Endothelial cell of umbilical vein (primary cell): ENCODE data around the gene CACHD1. TPM values are rescaled to one million over a fixed set of nuclear protein-coding genes. Genes with fewer than 3 reads are reported as not detected.

Experiments
- BruUV-seq: library from RNA; stranded (reverse); fragments of 400-500 nt; replicated peaks from 2 replicates; lab custom pipeline; 2021; lab: Mats Ljungman, UMichigan
- CTCF ChIA-PET: fragments of 300-600, 350-600 bp; sonication (Branson Sonifier 250); formaldehyde crosslinking; loops from one replicate; lab custom pipeline; 2021; ENCODE audit warnings: antibody characterized with exemption, inconsistent platforms; lab: Charles Lee
- POLR2A ChIA-PET: fragments of 300-600, 350-600 bp; sonication (Branson Sonifier 250); formaldehyde crosslinking; loops from one replicate; lab custom pipeline; 2021; ENCODE audit warnings: antibody characterized with exemption, inconsistent platforms; lab: Charles Lee
- DNase-seq: peaks from one replicate; pipeline ENCODE4 v3.0.0-alpha.2; 2011; ENCODE audit warnings: low read depth, low spot score
- FAIRE-seq: peaks from 2 replicates; lab custom pipeline; 2011; peaks lifted over from hg19 to GRCh38; lab: Jason Lieb, UNC
- H2AFZ ChIP-seq: 2 replicates; pipeline ENCODE4 v1.6.0; 2012; ENCODE audit warnings: low read depth, low read length, control low read depth, inconsistent platforms
- H3K27ac ChIP-seq: 2 replicates; pipeline ENCODE4 v1.5.1; 2011; ENCODE audit warnings: low read depth, mild to moderate bottlenecking, control low read depth, low read length, moderate library complexity; ENCODE audit not compliant: insufficient read depth
- H3K27me3 ChIP-seq, 2 experiments: 2 replicates each; pipeline versions ENCODE4 v1.6.0 to v1.6.1; 2011; ENCODE audit warnings: low read length in 2 of 2, mixed read lengths in 1 of 2; ENCODE audit not compliant: control insufficient read depth in 2 of 2, insufficient read depth in 2 of 2
- H3K36me3 ChIP-seq, 2 experiments: 2 replicates in 1 of 2; 3 replicates in 1 of 2; pipeline ENCODE4 v1.5.1; 2011; ENCODE audit warnings: low read length in 2 of 2, mild to moderate bottlenecking in 1 of 2, moderate library complexity in 1 of 2; ENCODE audit not compliant: control insufficient read depth in 2 of 2, insufficient read depth in 2 of 2; ENCODE audit errors: extremely low read depth in 1 of 2
- H3K4me1 ChIP-seq: 3 replicates; pipeline ENCODE4 v1.5.1; 2011; ENCODE audit warnings: mild to moderate bottlenecking, low read length; ENCODE audit not compliant: control insufficient read depth, insufficient read depth; ENCODE audit errors: extremely low read depth
- H3K4me2 ChIP-seq: 2 replicates; pipeline ENCODE4 v1.6.1; 2011; ENCODE audit warnings: low read length, control low read depth, mixed read lengths; ENCODE audit not compliant: insufficient read depth
- H3K4me3 ChIP-seq, 3 experiments: fragments of 200-600 bp in 1 of 3; sonication (generic), shearing (Covaris generic) in 1 of 3; replicated peaks in 1 of 3; 2 replicates each; pipeline ENCODE4 v1.5.1; 2011 to 2016; ENCODE audit warnings: control low read depth in 3 of 3, low read length in 3 of 3, mild to moderate bottlenecking in 2 of 3, inconsistent platforms in 1 of 3, low read depth in 1 of 3, moderate library complexity in 1 of 3; ENCODE audit not compliant: insufficient read depth in 1 of 3
- H3K79me2 ChIP-seq: 2 replicates; pipeline ENCODE4 v1.6.0; 2012; ENCODE audit warnings: low read length, inconsistent platforms; ENCODE audit not compliant: control insufficient read depth, insufficient read depth
- H3K9ac ChIP-seq: replicated peaks from 2 replicates; pipeline ENCODE3; 2011; ENCODE audit warnings: low read length, control low read depth; ENCODE audit not compliant: insufficient read depth; ENCODE audit errors: extremely low read depth
- H3K9me1 ChIP-seq: replicated peaks from 3 replicates; pipeline ENCODE4 v1.6.0; 2011; ENCODE audit warnings: mild to moderate bottlenecking, low read length; ENCODE audit not compliant: control insufficient read depth, insufficient read depth; ENCODE audit errors: extremely low read depth
- H3K9me3 ChIP-seq: replicated peaks from 2 replicates; pipeline ENCODE4 v1.5.1; 2012; ENCODE audit warnings: low read length, inconsistent platforms; ENCODE audit not compliant: control insufficient read depth, insufficient read depth
- H4K20me1 ChIP-seq: replicated peaks from 2 replicates; pipeline ENCODE3; 2011; ENCODE audit warnings: mild to moderate bottlenecking, low read length; ENCODE audit not compliant: control insufficient read depth, insufficient read depth; ENCODE audit errors: extremely low read depth
- EZH2 ChIP-seq: IDR thresholded peaks from 2 replicates; pipeline ENCODE4 v1.6.1; 2012; ENCODE audit warnings: borderline replicate concordance, low read depth, mild to moderate bottlenecking, moderate library complexity, low read length, inconsistent platforms; ENCODE audit not compliant: severe bottlenecking
- FOS ChIP-seq: IDR thresholded peaks from 2 replicates; pipeline ENCODE4 v1.6.1; 2011; ENCODE audit warnings: mild to moderate bottlenecking, low read length, moderate library complexity, borderline replicate concordance; ENCODE audit not compliant: insufficient read depth
- GATA2 ChIP-seq: IDR thresholded peaks from 2 replicates; pipeline ENCODE4 v1.7.0; 2011; ENCODE audit warnings: low read depth, mild to moderate bottlenecking, moderate library complexity, mixed read lengths, low read length; ENCODE audit not compliant: insufficient read length, insufficient read depth
- JUN ChIP-seq: IDR thresholded peaks from 2 replicates; pipeline ENCODE4 v1.6.1; 2011; ENCODE audit warnings: borderline replicate concordance, low read depth; ENCODE audit not compliant: insufficient read length, insufficient read depth
- MAX ChIP-seq: IDR thresholded peaks from 2 replicates; pipeline ENCODE4 v1.6.1; 2011; ENCODE audit not compliant: insufficient read depth, insufficient read length
- MYC ChIP-seq: IDR thresholded peaks from one replicate; pipeline ENCODE4 v1.6.1; 2011; ENCODE audit warnings: mild to moderate bottlenecking, low read depth, low read length
- POLR2A ChIP-seq: IDR thresholded peaks from 2 replicates; pipeline ENCODE4 v1.6.1; 2012; ENCODE audit warnings: low read depth, mild to moderate bottlenecking, control low read depth, low read length
- POLR2AphosphoS5 ChIP-seq: IDR thresholded peaks from 2 replicates; pipeline ENCODE4 v1.6.1; 2012; ENCODE audit warnings: low read depth, mild to moderate bottlenecking, control low read depth, low read length, moderate library complexity; ENCODE audit not compliant: insufficient read depth
- dilution Hi-C: fragments of 300-500 bp; cut with MboI; formaldehyde crosslinking; loops from one replicate; pipeline ENCODE4 v1.15.0; 2019; ENCODE audit warnings: low sequenced_read_pairs; ENCODE audit not compliant: extremely low pct_ligation_motif_present
- intact Hi-C: fragments of 100-400 bp; cut with micrococcal nuclease; formaldehyde crosslinking; loops from one replicate; pipeline ENCODE4 v1.10.0; 2022
- polyA plus RNA-seq, 4 experiments: library from polyadenylated mRNA; depleted of rRNA in 3 of 4; stranded (reverse) in 3 of 4; unstranded in 1 of 4; fragments of >200 nt; gene quantifications; 2 replicates each; pipeline versions ENCODE4 v1.2.1 to v1.2.3, GENCODE V29; 2011 to 2012; ENCODE audit warnings: missing spikeins in 1 of 4
- total RNA-seq: library from RNA; stranded (reverse); gene quantifications from 2 replicates; pipeline ENCODE4 v1.2.3, GENCODE V29; 2021
- TF ChIP-seq, protein P1 (sequence below), 2 donors: IDR thresholded peaks; 1 replicate in 1 of 2; 2 replicates in 1 of 2; pipeline ENCODE4 v1.5.1; 2011; ENCODE audit warnings: low read length in 2 of 2, mild to moderate bottlenecking in 2 of 2, moderate library complexity in 2 of 2, control low read depth in 1 of 2, inconsistent platforms in 1 of 2, low read depth in 1 of 2; ENCODE audit not compliant: insufficient read depth in 1 of 2; ENCODE audit errors: extremely low read depth in 1 of 2

Gene CACHD1
- total and polyA plus RNA-seq, 2 donors (not counting 3 experiments of a cell fraction or from before 2014, with no cell fraction given): 3.6 to 9.3 TPM

DNA sequence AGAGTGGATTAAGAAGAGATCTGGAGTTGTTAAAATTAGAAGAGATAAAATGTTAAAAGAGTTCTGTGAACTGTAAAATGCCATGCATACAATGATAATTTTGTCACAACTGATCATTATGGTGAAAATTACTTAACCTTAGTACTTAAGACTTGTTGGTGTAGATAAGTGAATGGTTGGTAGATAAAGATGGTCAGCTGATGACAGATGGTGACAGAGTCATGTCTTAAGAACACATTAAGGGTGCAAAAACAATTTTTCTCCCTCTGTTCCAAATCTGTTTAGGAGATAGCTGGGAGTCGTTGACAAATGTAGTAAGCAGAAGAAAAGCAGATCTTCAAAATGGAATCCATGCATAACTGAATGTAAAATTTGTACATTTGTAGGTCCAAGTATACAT lies 18.5 kb upstream of the CACHD1 start:
- Histone ChIP-seq H3K4me1 (no peaks in the 10 kb centered on the region), H3K9me3 (no peaks in the 10 kb centered on the region), H3K4me2 (no peak overlapping the region), H3K79me2 (no peaks in the 10 kb centered on the region), H4K20me1 (no peaks in the 10 kb centered on the region), H3K27ac (no peak overlapping the region), H3K9ac (no peak overlapping the region), H3K36me3 (no peaks in the 10 kb centered on the region), H2AFZ (no peak overlapping the region), H3K9me1 (no peaks in the 10 kb centered on the region), H3K4me3 (no peak overlapping the region), H3K27me3 (peaks cover 0 to 4% of the 10 kb centered on the region in 2 experiments)
- intact Hi-C loops (no loop called here), dilution Hi-C loops (no loop called here)
- ChIA-PET POLR2A (no interaction called here), CTCF (interaction anchor here (1.0 kb wide), 1 partner anchor 9 kb away, joined by 4 read pairs; no protein-coding TSS in a partner anchor)
- DNase-seq (no peak), FAIRE-seq (no peak)
- no TSS peak for BruUV-seq
- TF ChIP-seq GATA2 (no peak), FOS (no peak), JUN (no peak), MAX (no peak)
- TF ChIP-seq, protein P1, sequence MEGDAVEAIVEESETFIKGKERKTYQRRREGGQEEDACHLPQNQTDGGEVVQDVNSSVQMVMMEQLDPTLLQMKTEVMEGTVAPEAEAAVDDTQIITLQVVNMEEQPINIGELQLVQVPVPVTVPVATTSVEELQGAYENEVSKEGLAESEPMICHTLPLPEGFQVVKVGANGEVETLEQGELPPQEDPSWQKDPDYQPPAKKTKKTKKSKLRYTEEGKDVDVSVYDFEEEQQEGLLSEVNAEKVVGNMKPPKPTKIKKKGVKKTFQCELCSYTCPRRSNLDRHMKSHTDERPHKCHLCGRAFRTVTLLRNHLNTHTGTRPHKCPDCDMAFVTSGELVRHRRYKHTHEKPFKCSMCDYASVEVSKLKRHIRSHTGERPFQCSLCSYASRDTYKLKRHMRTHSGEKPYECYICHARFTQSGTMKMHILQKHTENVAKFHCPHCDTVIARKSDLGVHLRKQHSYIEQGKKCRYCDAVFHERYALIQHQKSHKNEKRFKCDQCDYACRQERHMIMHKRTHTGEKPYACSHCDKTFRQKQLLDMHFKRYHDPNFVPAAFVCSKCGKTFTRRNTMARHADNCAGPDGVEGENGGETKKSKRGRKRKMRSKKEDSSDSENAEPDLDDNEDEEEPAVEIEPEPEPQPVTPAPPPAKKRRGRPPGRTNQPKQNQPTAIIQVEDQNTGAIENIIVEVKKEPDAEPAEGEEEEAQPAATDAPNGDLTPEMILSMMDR (IDR thresholded peaks at IDR 0.05; ENCODE audit: extremely low read depth in 1 of 2, insufficient read depth in 1 of 2, low read depth in 1 of 2, low read length in 2 of 2): no peak

DNA sequence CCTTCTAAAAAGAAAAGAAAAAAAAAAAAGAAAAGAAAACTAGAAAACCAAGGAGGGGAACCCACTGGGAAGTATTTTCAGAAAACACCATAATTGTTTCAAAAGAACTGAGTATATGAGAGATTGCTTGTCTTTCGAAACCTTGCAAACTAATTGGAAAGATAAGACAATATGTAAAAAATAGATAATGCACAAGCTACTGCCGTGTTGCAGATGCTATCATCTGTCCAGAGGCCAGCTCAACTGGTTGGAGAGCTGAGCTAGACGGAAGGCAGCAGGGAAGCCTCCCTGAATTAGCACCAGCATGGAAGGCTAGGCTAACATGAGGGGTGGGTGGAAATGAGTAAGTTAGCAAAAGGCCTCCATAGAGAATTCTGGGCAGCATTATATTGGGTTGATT lies 16.2 kb upstream of the CACHD1 start:
- no peak for FAIRE-seq

More for the DNA sequence above, 16.2 kb upstream of the CACHD1 start:
- dilution Hi-C loops: no loop called here
- H2AFZ ChIP-seq: no peak overlapping the region
- H3K9me1 ChIP-seq: no peaks in the 10 kb centered on the region
- CTCF ChIA-PET: no interaction called here
- no peaks in the 10 kb centered on the region for H3K36me3 ChIP-seq
- H3K27ac ChIP-seq: no peak overlapping the region
- no peak overlapping the region for H3K4me3 ChIP-seq
- no peak for DNase-seq
- H3K9me3 ChIP-seq: no peaks in the 10 kb centered on the region
- peaks cover 0 to 4% of the 10 kb centered on the region in 2 experiments for H3K27me3 ChIP-seq
- POLR2A ChIA-PET: no interaction called here
- intact Hi-C loops: no loop called here
- H4K20me1 ChIP-seq: no peaks in the 10 kb centered on the region
- H3K4me1 ChIP-seq: no peaks in the 10 kb centered on the region
- no TSS peak for BruUV-seq
- H3K9ac ChIP-seq: no peak overlapping the region
- no peaks in the 10 kb centered on the region for H3K79me2 ChIP-seq
- H3K4me2 ChIP-seq: no peak overlapping the region
- TF ChIP-seq POLR2A (no peak), POLR2AphosphoS5 (no peak), FOS (no peak), EZH2 (no peak), GATA2 (no peak), MAX (no peak), MYC (no peak), JUN (no peak)
- TF ChIP-seq, protein P1 (IDR thresholded peaks at IDR 0.05; ENCODE audit: extremely low read depth in 1 of 2, insufficient read depth in 1 of 2, low read depth in 1 of 2, low read length in 2 of 2): no peak
